Measurements from ENCODE around the gene GOLGA6C.
"Not testable (repeated sequence)": the region's sequence is repeated elsewhere in the genome, so short reads cannot be mapped to it uniquely, and the experiment has no call there.

GOLGA6C gene

DNA sequence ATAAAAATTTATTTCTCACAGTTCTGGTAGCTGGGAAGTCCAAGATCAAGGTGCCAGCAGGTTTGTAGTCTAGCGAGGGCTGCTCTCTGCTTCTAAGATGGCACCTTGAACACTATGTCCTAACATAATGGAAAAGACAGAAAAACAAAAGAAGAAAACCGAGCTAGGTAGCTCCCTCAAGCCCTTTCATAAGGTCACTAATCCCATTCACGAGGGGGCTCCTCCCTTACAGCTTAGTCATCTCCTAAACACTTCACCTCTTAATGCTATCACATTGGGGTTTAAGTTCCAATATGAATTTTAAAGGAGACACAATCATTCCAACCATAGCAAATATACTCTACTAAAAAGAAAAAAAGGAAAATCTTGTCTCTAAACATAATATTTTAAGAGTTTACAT is 48.1 kb downstream of the GOLGA6C start:
- DNase-seq (ENCODE audit: low spot score), result no peak
- Mint-ChIP-seq H3K4me1 (ENCODE audit: low read depth) (peaks cover 2% of the 10 kb centered on the region), H3K4me3 (no peak overlapping the region), H3K27me3 (ENCODE audit: low read depth) (peaks cover 46% of the 10 kb centered on the region), H3K36me3 (ENCODE audit: low read depth) (no peaks in the 10 kb centered on the region), H3K9me3 (no peaks in the 10 kb centered on the region), H3K27ac (no peak overlapping the region)

- no peaks in the 10 kb centered on the region for H3K9me3 Mint-ChIP-seq
- H3K4me1 Mint-ChIP-seq (ENCODE audit: low read depth), result peaks cover 2% of the 10 kb centered on the region
- no peak for DNase-seq (ENCODE audit: low spot score)
- H3K27me3 Mint-ChIP-seq (ENCODE audit: low read depth), result peaks cover 47% of the 10 kb centered on the region
- H3K36me3 Mint-ChIP-seq (ENCODE audit: low read depth), result no peaks in the 10 kb centered on the region
- H3K4me3 Mint-ChIP-seq, result no peak overlapping the region
- no peak overlapping the region for H3K27ac Mint-ChIP-seq
Measured at GRCh38 chr15:75307778-75308390, 49.8 kb downstream of the GOLGA6C start.

- H3K4me3 Mint-ChIP-seq, result no peak overlapping the region
- H3K27ac Mint-ChIP-seq, result no peak overlapping the region
- H3K36me3 Mint-ChIP-seq (ENCODE audit: low read depth), result no peaks in the 10 kb centered on the region
- H3K4me1 Mint-ChIP-seq (ENCODE audit: low read depth), result peaks cover 2% of the 10 kb centered on the region
- no peak for DNase-seq (ENCODE audit: low spot score)
- peaks cover 35% of the 10 kb centered on the region for H3K27me3 Mint-ChIP-seq (ENCODE audit: low read depth)
- no peaks in the 10 kb centered on the region for H3K9me3 Mint-ChIP-seq
Measured at GRCh38 chr15:75309711-75310110, 51.6 kb downstream of the GOLGA6C start.

GRCh38 chr15:75312548-75312947 is 54.4 kb downstream of the GOLGA6C start:
- H3K4me3 Mint-ChIP-seq; H3K36me3 Mint-ChIP-seq (ENCODE audit: low read depth); DNase-seq (ENCODE audit: low spot score); H3K27ac Mint-ChIP-seq; H3K9me3 Mint-ChIP-seq; H3K4me1 Mint-ChIP-seq (ENCODE audit: low read depth): not testable (repeated sequence)
- H3K27me3 Mint-ChIP-seq (ENCODE audit: low read depth), result peaks cover 22% of the 10 kb centered on the region

- H3K27me3 Mint-ChIP-seq (ENCODE audit: low read depth), result peaks cover 16% of the 10 kb centered on the region
- no peak overlapping the region for H3K4me3 Mint-ChIP-seq
- no peak for DNase-seq (ENCODE audit: low spot score)
- H3K27ac Mint-ChIP-seq, result no peak overlapping the region
- H3K9me3 Mint-ChIP-seq, result no peaks in the 10 kb centered on the region
- no peaks in the 10 kb centered on the region for H3K4me1 Mint-ChIP-seq (ENCODE audit: low read depth)
- H3K36me3 Mint-ChIP-seq (ENCODE audit: low read depth), result no peaks in the 10 kb centered on the region
Measured at GRCh38 chr15:75313116-75313845, 55.1 kb downstream of the GOLGA6C start.

DNA sequence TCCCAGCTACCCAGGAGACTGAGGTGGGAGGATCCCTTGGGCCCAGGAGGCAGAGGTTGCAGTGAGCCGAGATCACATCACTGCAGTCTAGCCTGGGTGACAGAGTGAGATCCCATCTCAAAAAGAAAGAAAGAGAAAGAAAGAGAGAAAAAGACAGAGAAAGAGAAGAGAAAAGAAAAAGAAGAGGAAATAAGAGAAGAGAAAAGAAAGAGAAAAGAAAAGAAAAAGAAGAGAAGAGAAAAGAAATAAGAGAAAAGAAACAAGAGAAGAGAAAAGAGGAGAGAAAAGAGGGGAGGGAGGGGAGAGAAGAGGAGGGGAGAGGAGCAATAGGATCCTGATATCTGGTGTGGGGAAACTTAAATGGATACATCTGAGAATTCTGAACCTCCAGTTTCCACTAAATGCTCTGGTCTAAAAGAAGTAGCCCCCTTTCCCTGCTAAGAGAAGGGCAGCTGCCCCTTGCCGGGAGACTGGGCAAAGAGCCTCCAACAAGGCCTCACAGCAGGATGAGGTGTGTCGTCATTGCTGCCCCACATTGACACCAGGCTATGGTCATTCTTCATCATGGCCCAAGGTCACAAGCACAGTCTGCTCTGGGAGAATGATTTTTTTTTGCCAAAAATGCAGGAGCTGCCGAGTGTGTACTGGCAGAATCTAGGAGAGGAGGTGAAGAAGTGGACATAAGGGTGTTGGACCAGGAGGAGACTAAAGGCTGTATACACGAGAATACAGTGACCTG is 56.6 kb downstream of the GOLGA6C start:
- no peaks in the 10 kb centered on the region for H3K9me3 Mint-ChIP-seq
- no peak overlapping the region for H3K4me3 Mint-ChIP-seq
- H3K27ac Mint-ChIP-seq, result no peak overlapping the region
- DNase-seq (ENCODE audit: low spot score), result no peak
- no peaks in the 10 kb centered on the region for H3K36me3 Mint-ChIP-seq (ENCODE audit: low read depth)
- H3K4me1 Mint-ChIP-seq (ENCODE audit: low read depth), result no peaks in the 10 kb centered on the region
- H3K27me3 Mint-ChIP-seq (ENCODE audit: low read depth), result peaks cover 7% of the 10 kb centered on the region

DNA sequence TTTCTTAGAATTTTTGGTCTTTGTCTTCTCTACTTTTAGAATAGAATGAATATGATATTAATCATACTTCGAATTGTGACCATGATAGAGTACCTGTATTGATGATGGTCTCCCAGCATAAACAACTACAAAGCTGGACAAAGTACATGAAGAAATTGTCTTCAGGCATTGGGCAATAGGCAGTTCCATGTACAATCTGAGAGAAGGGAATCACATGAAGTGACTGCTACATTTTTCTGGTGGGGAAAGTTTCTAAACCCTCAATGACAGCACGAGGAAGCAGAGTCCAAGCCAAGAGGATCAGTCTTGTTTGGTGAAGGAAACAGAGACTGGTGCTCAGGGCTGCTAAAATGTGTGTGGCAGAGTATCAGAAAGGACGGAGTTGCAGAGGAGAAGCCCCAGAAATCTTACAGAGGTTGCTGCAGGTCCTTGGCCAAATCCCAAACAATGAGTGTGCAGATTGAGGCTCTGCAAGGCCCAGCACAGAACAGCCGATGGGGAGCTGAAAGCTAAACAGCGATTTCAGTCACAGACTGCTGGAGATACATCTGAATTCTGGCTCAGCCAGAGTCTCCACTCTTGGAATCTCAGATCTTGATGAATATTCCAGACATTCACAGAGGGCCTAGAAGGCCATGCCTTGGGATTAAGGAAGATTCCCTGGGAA is 61.2 kb downstream of the GOLGA6C start:
- DNase-seq (ENCODE audit: low spot score); H3K27me3 Mint-ChIP-seq (ENCODE audit: low read depth): not testable (repeated sequence)

More for the DNA sequence above, 61.2 kb downstream of the GOLGA6C start:
- not testable (repeated sequence) for H3K4me3 Mint-ChIP-seq; H3K9me3 Mint-ChIP-seq; H3K36me3 Mint-ChIP-seq (ENCODE audit: low read depth); H3K27ac Mint-ChIP-seq; H3K4me1 Mint-ChIP-seq (ENCODE audit: low read depth)
